Activated CD8-positive, alpha-beta memory T cell treated with anti-CD3 and anti-CD28 coated beads, Interleukin-2, amount 50 U/mL, for 24 hours (primary cell): ENCODE results near the gene IP6K3.

ENCODE experiments used
- DNase-seq: peaks from one replicate; pipeline ENCODE4 v3.0.0-alpha.2; 2020; ENCODE audit errors: extremely low read depth

Gene IP6K3

DNA sequence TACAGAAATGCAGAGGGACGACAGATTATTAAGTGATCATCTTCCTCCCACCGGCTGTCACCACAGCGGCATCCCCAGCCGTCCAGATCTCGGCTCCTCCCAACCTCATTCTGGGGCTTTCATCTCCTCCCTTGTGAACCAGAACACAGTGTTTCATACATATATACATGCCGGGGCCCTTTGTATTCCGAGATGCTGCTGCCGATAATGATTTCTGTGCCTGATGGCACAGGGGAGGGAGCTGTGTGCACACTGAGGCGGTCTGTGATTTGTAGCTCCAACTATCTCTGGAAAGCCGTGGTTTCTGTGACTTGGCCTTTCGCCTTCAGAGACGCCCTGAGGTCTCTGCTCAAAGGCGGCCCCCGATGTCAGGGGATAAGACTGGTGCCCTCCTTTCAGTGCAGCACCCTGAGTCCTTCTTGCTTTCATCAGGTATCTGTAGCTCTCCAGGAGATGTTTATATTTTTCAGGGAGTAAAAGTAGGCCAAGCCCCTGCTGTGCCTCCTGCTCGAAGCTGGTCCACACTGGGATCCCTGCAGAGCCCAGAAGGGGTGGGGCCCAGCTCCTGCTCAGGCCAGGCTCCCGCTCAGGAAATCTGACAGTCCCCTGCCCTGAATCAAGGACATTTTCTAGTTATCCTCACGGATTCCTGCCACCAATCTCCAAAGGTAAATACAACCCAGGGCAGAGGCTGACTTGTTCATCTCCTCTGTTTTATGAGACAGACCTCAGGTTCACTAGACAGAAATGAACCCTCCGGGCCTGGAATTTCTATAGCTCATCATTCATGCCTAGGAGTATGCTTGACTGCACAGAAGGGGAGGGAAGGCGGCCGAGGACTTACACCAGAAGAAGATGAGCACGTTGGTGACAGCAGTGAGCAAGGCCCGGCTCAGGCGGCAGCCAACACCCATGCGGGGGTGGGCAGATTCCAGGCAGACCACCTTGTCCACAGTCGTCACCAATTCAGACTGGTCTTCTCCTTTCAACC lies 31.0 kb upstream of the IP6K3 start:
- DNase-seq: no peak

DNA sequence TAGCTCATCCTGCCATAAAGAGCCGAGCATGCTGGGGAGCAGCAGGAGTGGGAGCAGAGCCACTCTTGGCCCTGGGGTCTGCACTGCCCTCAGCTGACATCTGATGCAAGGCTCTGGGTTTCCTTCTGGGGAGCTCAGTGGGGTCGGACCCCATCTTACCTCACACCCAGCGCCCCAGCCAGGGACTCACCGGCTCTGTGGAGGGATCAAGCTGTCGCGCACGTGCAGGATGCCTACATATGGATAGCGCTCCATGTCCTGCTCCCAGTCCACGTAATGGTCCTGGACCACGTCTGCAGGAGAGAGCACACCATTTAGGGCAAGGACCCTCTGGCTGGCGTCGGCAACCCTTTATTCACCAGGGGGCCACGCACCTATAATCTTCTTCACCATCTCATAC lies 30.1 kb upstream of the IP6K3 start:
- no peak for DNase-seq

GRCh38 chr6:33776186-33776585 lies 29.5 kb upstream of the IP6K3 start:
- no peak for DNase-seq

- DNase-seq: no peak
Measured at GRCh38 chr6:33774774-33775173, 28.1 kb upstream of the IP6K3 start.

DNA sequence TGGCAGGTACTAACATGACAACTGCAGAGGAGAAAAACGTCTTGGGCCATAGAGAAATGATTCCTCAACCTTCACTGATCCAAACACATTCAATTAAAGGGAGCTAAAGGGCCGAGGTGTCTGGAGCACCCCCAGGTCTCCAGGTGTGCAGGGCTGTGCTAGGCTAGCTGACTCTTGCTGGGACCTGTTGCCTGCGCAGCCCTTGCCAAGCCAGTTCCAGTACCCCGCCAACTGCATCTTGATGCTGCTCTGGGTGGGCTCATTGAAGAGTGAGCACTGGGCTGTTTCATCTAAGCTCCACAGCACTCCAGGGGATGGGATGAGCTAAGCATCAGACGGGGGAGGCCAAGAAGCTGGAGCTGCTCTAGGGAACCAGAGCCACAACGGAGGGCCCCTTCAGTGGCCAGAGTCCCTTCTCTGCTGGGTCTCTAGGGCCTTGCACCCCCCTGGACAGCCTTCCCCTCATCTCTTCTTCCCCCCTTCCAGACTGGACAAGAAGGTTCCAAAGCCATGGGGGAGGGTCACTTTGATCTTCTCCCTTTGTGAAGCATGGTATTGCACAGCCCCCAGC lies 26.3 kb upstream of the IP6K3 start:
- no peak for DNase-seq

DNA sequence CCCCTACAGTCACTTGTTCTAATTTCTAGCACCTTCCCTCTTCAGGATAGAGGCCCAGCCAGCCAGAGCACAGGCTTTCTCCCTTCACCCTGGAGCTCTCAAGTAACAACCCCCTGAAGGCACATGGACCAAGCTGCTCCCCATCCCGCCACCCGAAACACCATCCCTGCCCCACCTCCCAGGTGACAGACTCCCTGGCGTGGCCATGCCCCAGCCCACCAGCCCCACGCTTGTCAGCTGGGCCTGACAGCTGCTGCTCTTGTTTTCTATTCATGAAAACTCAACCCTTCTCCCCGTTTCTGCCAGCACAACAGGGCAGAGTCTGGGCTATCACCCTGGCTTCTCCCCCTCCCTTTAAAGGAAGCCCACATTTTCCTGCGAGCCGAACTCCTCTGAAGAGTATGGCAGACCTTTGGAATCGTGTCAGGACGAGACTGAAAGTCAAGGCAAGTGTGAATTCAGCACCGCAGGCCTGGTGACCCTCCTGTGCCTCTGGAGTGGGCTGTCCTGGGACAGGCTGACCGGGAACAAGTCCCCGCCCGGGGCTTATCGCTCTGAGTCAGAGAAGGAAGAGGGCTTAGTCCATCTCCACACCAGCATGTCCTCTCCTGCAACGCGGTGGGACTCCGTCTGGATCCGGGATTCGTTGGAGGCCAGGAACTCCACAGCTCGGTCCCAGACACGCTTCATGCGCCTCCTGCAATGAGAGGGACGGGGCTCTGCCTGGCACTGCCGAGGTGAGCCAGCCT lies 25.6 kb upstream of the IP6K3 start:
- DNase-seq: no peak

GRCh38 chr6:33771146-33772081 lies 24.7 kb upstream of the IP6K3 start:
- no peak for DNase-seq

- DNase-seq: no peak
Measured at GRCh38 chr6:33770833-33771145, 24.1 kb upstream of the IP6K3 start.

- no peak for DNase-seq
Measured at GRCh38 chr6:33770124-33770832, 23.6 kb upstream of the IP6K3 start.

GRCh38 chr6:33769248-33769821 lies 22.6 kb upstream of the IP6K3 start:
- DNase-seq: no peak

GRCh38 chr6:33768644-33769120 lies 22.0 kb upstream of the IP6K3 start:
- DNase-seq: no peak

DNA sequence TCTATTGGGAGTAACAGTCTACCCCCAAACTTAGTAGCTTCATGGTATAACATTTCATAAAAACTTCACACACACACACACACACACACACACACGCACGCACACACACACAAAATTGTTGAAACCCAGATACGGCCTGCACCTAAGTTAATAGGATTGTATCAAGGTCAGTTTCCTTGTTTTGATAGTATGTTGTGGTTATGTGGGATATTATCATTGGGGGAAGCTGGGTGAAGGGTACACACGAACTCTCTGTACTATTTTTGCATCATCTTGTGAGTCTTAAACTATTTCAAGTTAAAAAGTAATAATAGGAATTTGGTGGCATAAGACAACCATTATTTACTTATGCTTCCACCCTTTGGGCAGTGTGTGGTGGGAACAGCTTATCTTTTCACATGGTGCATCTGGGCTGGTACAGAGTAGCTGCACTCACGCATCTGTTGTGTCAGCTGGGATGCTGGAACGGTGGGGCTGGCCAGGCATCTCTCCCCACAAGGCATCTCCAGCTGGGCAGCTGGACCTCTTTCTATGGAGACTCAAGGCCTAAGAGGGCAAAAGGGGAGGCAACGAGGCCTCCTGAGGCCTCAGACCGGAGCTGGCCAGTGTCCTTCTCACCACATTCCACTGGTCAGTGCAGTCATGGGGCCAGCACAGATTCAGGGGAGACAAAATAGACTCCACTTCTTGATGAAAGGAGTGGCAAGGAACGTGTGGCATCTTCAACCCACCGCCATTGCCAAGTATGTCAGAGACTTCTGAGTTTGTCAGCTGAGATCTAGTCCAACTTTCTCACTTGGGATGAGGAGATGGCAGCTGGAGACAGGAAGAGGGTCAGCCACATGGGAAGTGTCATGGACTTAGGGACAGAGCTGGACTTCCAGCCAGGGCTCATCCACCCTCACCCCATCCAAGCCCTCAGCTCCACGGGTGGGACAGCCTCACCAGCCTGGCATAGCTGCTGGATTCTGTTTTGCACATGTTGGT lies 20.5 kb upstream of the IP6K3 start:
- DNase-seq: no peak

DNA sequence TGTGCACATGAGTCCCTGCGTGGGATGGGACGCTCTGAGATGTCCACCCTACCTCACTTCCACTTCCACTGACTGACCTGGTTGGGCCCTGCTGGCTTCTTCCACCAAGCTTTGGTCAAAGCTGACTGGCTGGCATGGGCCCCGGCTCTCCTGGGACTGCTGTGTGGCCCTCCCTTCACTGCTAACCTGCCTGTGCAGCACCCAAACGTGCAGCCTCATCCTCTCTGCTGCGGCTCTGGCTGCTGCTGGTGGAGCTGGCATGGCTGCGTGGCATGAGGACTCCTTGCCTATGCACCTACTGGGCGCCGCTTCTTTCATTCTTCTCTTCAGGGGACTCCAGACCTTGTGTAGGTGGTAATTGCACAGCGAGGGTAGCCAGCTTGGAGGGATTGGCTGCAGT lies 18.7 kb upstream of the IP6K3 start:
- DNase-seq: no peak

GRCh38 chr6:33764036-33764435 lies 17.3 kb upstream of the IP6K3 start:
- no peak for DNase-seq

- no peak for DNase-seq
Measured at GRCh38 chr6:33763483-33763882, 16.8 kb upstream of the IP6K3 start.

- DNase-seq: no peak
Measured at GRCh38 chr6:33762713-33763112, 16.0 kb upstream of the IP6K3 start.

GRCh38 chr6:33761922-33762629 lies 15.4 kb upstream of the IP6K3 start:
- no peak for DNase-seq

DNA sequence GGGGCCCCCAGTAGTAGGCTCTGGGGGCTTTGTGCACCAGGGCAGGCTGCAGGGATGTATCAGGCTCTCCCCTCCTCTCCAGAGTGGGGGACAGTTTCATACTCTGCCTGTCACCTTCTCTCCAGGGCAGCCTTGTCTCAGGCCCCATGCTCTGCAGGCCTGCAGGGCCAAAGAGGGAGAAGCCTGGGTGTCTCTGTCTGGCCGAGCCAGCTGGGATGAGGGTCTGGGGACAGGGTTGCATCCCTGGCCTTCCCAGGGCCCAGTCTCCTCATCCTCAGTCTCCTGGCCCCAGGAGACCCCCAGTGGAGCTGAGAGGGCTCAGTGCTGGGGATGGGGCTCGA lies 14.8 kb upstream of the IP6K3 start:
- DNase-seq: no peak
